ENCODE measurements around the gene TYROBP. TPM values are rescaled to one million over a fixed set of nuclear protein-coding genes. Genes with fewer than 3 reads are reported as not detected.

The TYROBP gene
- polyA plus RNA-seq, 2 of the 4 experiments (the other 2 are of a cell fraction): 0.21 TPM; not detected in 1

GRCh38 chr19:35907377-35907745 is 734 bp downstream of the TYROBP start:
- no peak overlapping the region for H3K4me2 ChIP-seq
- ATAC-seq (no peak), DNase-seq (ENCODE audit: low read depth in 1 of 2, low spot score in 1 of 2) (no peak), FAIRE-seq (no peak)
- no peaks in the 10 kb centered on the region for H3K9me3 ChIP-seq
- TF ChIP-seq RARB (CRISPR knock-in tag; IDR thresholded peaks at IDR 0.05): no peak
- no peak for TF ChIP-seq E2F6 (IDR thresholded peaks at IDR 0.05; ENCODE audit: borderline replicate concordance, low read depth)
- 0 out of 2 replicates have a peak, but pooled peaks have one; percentile 22 for TF ChIP-seq POLR2A (IDR thresholded peaks at IDR 0.05; ENCODE audit: low read length)
- no peak for TF ChIP-seq RCOR1 (IDR thresholded peaks at IDR 0.05; ENCODE audit: low read depth, low read length)
- no peak for TF ChIP-seq TFCP2L1 (CRISPR knock-in tag; IDR thresholded peaks at IDR 0.05)
- peaks cover 14% of the 10 kb centered on the region; the same call in 2 of the 3 replicates for H3K4me1 ChIP-seq
- 94% methylated on average over 11 of the region's 12 CpGs for WGBS (ENCODE audit: missing lambda C conversion rate)
- CTCF ChIA-PET: interaction anchor here (1.3 to 4.9 kb wide), 2 partner anchors 11 to 24 kb away, joined by 4 to 29 read pairs; no protein-coding TSS in a partner anchor
- no peak overlapping the region for H3K4me3 ChIP-seq
- no peak overlapping the region for H3K27ac ChIP-seq
- POLR2A ChIA-PET: no interaction called here

GRCh38 chr19:35905178-35905727 is 2.8 kb downstream of the TYROBP start:
- whole genome bisulfite sequencing (ENCODE audit: missing lambda C conversion rate): 73% methylated on average over 6 of the region's 6 CpGs
- CTCF ChIA-PET: interaction anchor here (0.6 to 4.9 kb wide), 7 partner anchors 10 to 368 kb away, joined by 3 to 29 read pairs (median 6); no protein-coding TSS in a partner anchor

GRCh38 chr19:35904311-35905068 is 3.6 kb downstream of the TYROBP start:
- DNase-seq (ENCODE audit: low read depth in 1 of 2, low spot score in 1 of 2): no peak
- no peaks in the 10 kb centered on the region for H3K9me3 ChIP-seq
- H3K4me3 ChIP-seq: no peak overlapping the region
- no peak for ATAC-seq
- no peak overlapping the region for H3K4me2 ChIP-seq
- ChIA-PET CTCF (interaction anchor here (1.4 to 4.9 kb wide), 6 partner anchors 9 to 69 kb away, joined by 5 to 29 read pairs (median 7); no protein-coding TSS in a partner anchor), POLR2A (interaction anchor here (0.7 kb wide), 1 partner anchor 266 kb away, joined by 5 read pairs; no protein-coding TSS in a partner anchor)
- no peak overlapping the region for H3K27ac ChIP-seq
- TF ChIP-seq ZFP36 (IDR thresholded peaks at IDR 0.05; ENCODE audit: borderline replicate concordance, partially characterized antibody): no peak
- TF ChIP-seq FOSB (CRISPR knock-in tag; IDR thresholded peaks at IDR 0.05): no peak
- TF ChIP-seq CBX8 (IDR thresholded peaks at IDR 0.05): no peak
- no peak for TF ChIP-seq ESRRA (IDR thresholded peaks at IDR 0.05; ENCODE audit: borderline replicate concordance, low read length)
- TF ChIP-seq CEBPB (IDR thresholded peaks at IDR 0.05): no peak
- TF ChIP-seq EHMT2 (IDR thresholded peaks at IDR 0.05; ENCODE audit: low read depth): no peak
- TF ChIP-seq JUN (IDR thresholded peaks at IDR 0.05): no peak
- no peak for TF ChIP-seq TP53 (CRISPR knock-in tag; IDR thresholded peaks at IDR 0.05)
- TF ChIP-seq FOSL2 (IDR thresholded peaks at IDR 0.05): no peak
- no peak for TF ChIP-seq FOSL2 (CRISPR knock-in tag; IDR thresholded peaks at IDR 0.05)
- no peak for TF ChIP-seq REST (IDR thresholded peaks at IDR 0.05)
- 85% methylated on average over 10 of the region's 10 CpGs for WGBS (ENCODE audit: missing lambda C conversion rate)
- no peak for FAIRE-seq
- H3K4me1 ChIP-seq: peaks cover 27% of the 10 kb centered on the region

More at GRCh38 chr19:35905178-35905727, 2.8 kb downstream of the TYROBP start:
- FAIRE-seq: no peak
- H3K4me1 ChIP-seq: peaks cover 27% of the 10 kb centered on the region
- H3K27ac ChIP-seq: no peak overlapping the region
- H3K4me3 ChIP-seq: no peak overlapping the region
- no peak overlapping the region for H3K4me2 ChIP-seq
- POLR2A ChIA-PET: interaction anchor here (0.7 kb wide), 1 partner anchor 8 kb away, joined by 3 read pairs; no protein-coding TSS in a partner anchor
- ATAC-seq: no peak
- TF ChIP-seq HOXA7 (CRISPR knock-in tag; IDR thresholded peaks at IDR 0.05) (no peak), ZSCAN20 (CRISPR knock-in tag; IDR thresholded peaks at IDR 0.05) (no peak), CHD2 (IDR thresholded peaks at IDR 0.05; ENCODE audit: low read length, partially characterized antibody) (no peak), FOSL2 (IDR thresholded peaks at IDR 0.05) (no peak), FOSL2 (CRISPR knock-in tag; IDR thresholded peaks at IDR 0.05) (peak; percentile 53), ATOH8 (CRISPR knock-in tag; IDR thresholded peaks at IDR 0.05; ENCODE audit: low read depth) (no peak)
- no peaks in the 10 kb centered on the region for H3K9me3 ChIP-seq
- no peak for DNase-seq (ENCODE audit: low read depth in 1 of 2, low spot score in 1 of 2)
